Measurements from ENCODE around the gene SCNM1.

GRCh38 chr1:151158751-151159251, 7.1 kb upstream of the SCNM1 start:
- TF ChIP-seq EZH2 (IDR thresholded peaks at IDR 0.05) (no peak), POLR2AphosphoS5 (IDR thresholded peaks at IDR 0.05; ENCODE audit: borderline replicate concordance, low read depth, low read length) (no peak), FOXP2 (optimal IDR thresholded peaks at IDR 0.05; ENCODE audit: control extremely low read depth, extremely low read length, insufficient read depth) (no peak)

All from SK-N-MC (cell line).